Kidney epithelial cell (primary cell): Measurements from ENCODE around the gene TCAP. TPM values are rescaled to one million over a fixed set of nuclear protein-coding genes. Genes with fewer than 3 reads are reported as not detected.
A peak's percentile ranks its signal among the peaks of the same experiment; 100 is the strongest.

Experiments
- DNase-seq: peaks from one replicate; pipeline ENCODE4 v3.0.0-alpha.2; 2010; ENCODE audit warnings: low read depth
- H3K27me3 ChIP-seq: 2 replicates; pipeline ENCODE4 v1.6.0; 2011; ENCODE audit warnings: low read length; ENCODE audit not compliant: control insufficient read depth, insufficient read depth
- H3K36me3 ChIP-seq: 2 replicates; pipeline ENCODE4 v1.5.1; 2011; ENCODE audit warnings: low read length; ENCODE audit not compliant: control insufficient read depth, insufficient read depth
- H3K4me3 ChIP-seq: 2 replicates; pipeline ENCODE4 v1.5.1; 2011; ENCODE audit warnings: low read depth, mild to moderate bottlenecking, control low read depth, low read length
- total RNA-seq: library from RNA; depleted of rRNA; stranded (reverse); fragments of >200 nt; gene quantifications from 2 replicates; pipeline ENCODE4 v1.2.3, GENCODE V29; 2015
- TF ChIP-seq, protein P1 (sequence below): IDR thresholded peaks from 2 replicates; pipeline ENCODE4 v1.5.1; 2011; ENCODE audit warnings: mild to moderate bottlenecking, moderate library complexity, low read length, control low read depth, inconsistent platforms; ENCODE audit not compliant: insufficient read depth, poor library complexity, severe bottlenecking

Gene TCAP
- total RNA-seq, 1 donor from 2014 or later = 0.84 TPM

DNA sequence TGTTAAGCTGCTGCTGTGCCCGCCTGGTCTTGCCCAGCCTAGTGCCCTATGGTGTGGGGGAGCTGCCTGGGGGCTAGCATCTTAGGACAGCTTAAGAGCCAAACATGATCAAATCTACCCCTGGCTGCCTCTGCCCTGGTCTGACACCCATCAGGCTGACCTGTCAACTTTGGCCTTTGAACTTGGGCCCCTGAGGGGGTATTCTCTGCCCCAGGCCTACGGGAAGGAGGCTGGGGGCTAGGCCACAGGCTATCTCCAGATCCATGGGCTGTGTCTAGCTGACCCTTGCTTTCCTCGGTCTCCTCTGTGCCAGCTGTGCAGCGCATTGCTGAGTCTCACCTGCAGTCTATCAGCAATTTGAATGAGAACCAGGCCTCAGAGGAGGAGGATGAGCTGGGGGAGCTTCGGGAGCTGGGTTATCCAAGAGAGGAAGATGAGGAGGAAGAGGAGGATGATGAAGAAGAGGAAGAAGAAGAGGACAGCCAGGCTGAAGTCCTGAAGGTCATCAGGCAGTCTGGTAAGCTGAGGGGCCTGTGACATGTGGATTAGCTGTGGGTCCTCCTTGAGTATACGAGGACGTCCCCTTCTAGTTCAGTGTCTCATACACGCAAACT lies 31.5 kb upstream of the TCAP start:
- H3K36me3 ChIP-seq = no peaks in the 10 kb centered on the region
- TF ChIP-seq, protein P1, sequence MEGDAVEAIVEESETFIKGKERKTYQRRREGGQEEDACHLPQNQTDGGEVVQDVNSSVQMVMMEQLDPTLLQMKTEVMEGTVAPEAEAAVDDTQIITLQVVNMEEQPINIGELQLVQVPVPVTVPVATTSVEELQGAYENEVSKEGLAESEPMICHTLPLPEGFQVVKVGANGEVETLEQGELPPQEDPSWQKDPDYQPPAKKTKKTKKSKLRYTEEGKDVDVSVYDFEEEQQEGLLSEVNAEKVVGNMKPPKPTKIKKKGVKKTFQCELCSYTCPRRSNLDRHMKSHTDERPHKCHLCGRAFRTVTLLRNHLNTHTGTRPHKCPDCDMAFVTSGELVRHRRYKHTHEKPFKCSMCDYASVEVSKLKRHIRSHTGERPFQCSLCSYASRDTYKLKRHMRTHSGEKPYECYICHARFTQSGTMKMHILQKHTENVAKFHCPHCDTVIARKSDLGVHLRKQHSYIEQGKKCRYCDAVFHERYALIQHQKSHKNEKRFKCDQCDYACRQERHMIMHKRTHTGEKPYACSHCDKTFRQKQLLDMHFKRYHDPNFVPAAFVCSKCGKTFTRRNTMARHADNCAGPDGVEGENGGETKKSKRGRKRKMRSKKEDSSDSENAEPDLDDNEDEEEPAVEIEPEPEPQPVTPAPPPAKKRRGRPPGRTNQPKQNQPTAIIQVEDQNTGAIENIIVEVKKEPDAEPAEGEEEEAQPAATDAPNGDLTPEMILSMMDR = no peak
- no peak for DNase-seq
- no peak overlapping the region for H3K4me3 ChIP-seq
- peaks cover 21% of the 10 kb centered on the region for H3K27me3 ChIP-seq

DNA sequence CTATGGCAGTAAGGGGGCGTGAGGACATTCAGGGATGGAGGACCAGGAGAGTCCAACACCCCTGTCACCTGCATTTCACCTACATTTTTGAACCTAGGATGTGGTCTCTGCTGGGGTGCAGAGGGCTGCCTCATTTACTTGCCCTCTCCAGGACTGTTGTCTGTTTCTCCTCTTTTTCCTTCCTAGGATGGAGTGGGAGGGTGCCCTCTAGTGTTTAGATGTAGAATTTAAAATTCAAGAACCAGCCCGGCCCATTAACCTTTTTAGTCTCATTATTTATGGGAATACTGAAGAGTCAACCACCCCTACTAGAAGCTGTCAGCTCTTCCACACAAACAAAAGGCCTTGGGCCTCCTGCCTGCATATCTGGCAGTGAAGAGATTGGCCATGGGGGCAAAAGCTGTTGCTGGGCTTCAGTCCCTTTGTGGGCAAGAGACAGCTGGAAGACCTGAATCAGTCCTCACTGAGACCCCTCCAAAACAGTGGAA lies 30.7 kb upstream of the TCAP start:
- Histone ChIP-seq H3K4me3 (no peak overlapping the region), H3K36me3 (no peaks in the 10 kb centered on the region), H3K27me3 (peaks cover 13% of the 10 kb centered on the region)
- TF ChIP-seq, protein P1 = peak; percentile 61
- no peak for DNase-seq

DNA sequence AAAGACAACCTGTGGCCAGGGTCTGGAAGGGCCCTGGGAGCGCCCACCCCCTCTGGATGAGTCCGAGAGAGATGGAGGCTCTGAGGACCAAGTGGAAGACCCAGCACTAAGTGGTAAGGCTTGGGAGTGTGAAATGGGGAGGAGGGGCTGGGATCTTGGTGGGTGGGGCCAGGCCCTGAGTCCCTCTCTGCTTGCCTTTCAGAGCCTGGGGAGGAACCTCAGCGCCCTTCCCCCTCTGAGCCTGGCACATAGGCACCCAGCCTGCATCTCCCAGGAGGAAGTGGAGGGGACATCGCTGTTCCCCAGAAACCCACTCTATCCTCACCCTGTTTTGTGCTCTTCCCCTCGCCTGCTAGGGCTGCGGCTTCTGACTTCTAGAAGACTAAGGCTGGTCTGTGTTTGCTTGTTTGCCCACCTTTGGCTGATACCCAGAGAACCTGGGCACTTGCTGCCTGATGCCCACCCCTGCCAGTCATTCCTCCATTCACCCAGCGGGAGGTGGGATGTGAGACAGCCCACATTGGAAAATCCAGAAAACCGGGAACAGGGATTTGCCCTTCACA lies 29.5 kb upstream of the TCAP start:
- Histone ChIP-seq H3K36me3 (no peaks in the 10 kb centered on the region), H3K27me3 (peaks cover 9% of the 10 kb centered on the region), H3K4me3 (no peak overlapping the region)
- TF ChIP-seq, protein P1 = no peak
- no peak for DNase-seq

DNA sequence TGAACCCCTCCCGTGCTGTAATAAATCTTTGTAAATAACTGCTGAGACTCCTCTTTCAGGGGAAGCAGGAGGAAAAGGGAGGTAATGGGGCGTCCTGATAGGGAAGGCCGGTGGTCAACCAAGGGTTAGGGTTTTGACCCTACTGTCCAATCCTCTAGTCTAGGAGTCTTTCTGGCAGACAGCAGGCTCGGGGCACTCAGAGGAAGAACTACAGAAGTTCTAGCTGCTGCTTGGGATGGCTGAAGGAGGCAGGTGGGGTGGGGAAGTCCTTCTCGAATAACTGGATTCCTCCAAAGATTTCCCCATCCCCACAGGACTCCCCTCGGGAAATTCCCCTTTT lies 28.6 kb upstream of the TCAP start:
- Histone ChIP-seq H3K36me3 (no peaks in the 10 kb centered on the region), H3K27me3 (peaks cover 9% of the 10 kb centered on the region), H3K4me3 (peak overlapping the region; percentile 80)
- TF ChIP-seq, protein P1 = no peak
- no peak for DNase-seq

DNA sequence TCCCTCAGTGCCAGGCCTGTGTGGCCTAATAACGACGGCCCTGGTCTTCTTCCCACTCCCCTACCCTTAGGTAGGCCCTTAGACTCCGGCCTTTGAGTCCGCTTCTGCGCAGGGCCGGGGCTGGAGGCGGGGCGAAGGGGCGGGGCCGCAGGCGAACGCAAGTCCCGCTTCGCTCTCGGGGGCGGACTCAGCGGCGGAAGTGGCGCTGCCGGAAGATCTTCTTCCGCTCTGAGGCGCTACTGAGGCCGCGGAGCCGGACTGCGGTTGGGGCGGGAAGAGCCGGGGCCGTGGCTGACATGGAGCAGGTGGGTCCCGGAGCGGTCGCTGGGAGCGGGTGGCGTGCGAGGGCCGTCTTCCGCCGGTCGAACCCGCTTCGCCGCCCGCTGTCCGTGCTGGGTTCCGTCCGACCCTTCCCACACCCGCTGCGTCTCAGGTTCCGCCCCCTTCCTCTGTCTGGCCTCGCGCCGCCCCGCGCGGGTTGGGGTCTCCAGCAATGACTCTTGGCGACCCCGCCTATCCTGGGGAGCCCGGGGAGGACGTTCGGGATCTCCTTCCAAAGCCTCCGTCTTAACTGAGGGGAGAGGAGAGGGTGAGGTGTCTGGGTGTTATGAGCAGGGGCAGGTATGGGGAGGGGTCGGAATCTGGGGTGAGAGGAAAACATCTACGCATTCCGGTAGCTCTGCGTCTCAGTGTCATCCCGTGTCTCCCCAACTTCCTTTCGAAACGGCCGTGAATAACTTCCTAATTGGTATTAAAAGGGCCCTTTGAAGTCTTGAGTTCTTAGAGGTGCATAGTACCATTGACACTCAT lies 28.0 kb upstream of the TCAP start, which contains the start of gene STARD3:
Gene STARD3 (plus strand): TSS at position 218 of the 810 bp plus-strand sequence. CDS start 16,388 bp downstream, outside the sequence.
- H3K27me3 ChIP-seq = peaks cover 5% of the 10 kb centered on the region
- TF ChIP-seq, protein P1 = peak; percentile 6
- DNase-seq = peak; percentile 73
- no peaks in the 10 kb centered on the region for H3K36me3 ChIP-seq
- H3K4me3 ChIP-seq = peak within 1 kb of the TSS; percentile 80
